Trophoblast cell (in vitro differentiated cells and primary cell): Measurements from ENCODE around the gene TPST1.
"Not testable (repeated sequence)": the region's sequence is repeated elsewhere in the genome, so short reads cannot be mapped to it uniquely, and the experiment has no call there.

Source experiments
- DNase-seq, 2 donors: peaks; one replicate each; pipeline ENCODE4 v3.0.0-alpha.2; 2016
- H2AFZ ChIP-seq: 2 replicates; pipeline ENCODE4 v1.6.1; 2013; ENCODE audit warnings: low read length, moderate library complexity, mild to moderate bottlenecking; ENCODE audit not compliant: insufficient read depth, poor library complexity
- H2AK5ac ChIP-seq: 2 replicates; pipeline ENCODE4 v1.6.1; 2013; ENCODE audit warnings: mild to moderate bottlenecking, low read length
- H2BK120ac ChIP-seq: 2 replicates; pipeline ENCODE4 v1.6.1; 2013; ENCODE audit warnings: low read length, mild to moderate bottlenecking, moderate library complexity; ENCODE audit not compliant: insufficient read depth, poor library complexity
- H2BK12ac ChIP-seq: 2 replicates; pipeline ENCODE4 v1.6.1; 2013; ENCODE audit warnings: mild to moderate bottlenecking, low read length, moderate library complexity
- H2BK5ac ChIP-seq: 2 replicates; pipeline ENCODE4 v1.6.1; 2013; ENCODE audit warnings: low read length, low read depth, moderate library complexity, mild to moderate bottlenecking; ENCODE audit not compliant: poor library complexity
- H3K14ac ChIP-seq: 2 replicates; pipeline ENCODE4 v1.6.1; 2013; ENCODE audit warnings: mild to moderate bottlenecking, low read length
- H3K18ac ChIP-seq: 2 replicates; pipeline ENCODE4 v1.6.1; 2013; ENCODE audit warnings: mild to moderate bottlenecking, low read length
- H3K23ac ChIP-seq: 2 replicates; pipeline ENCODE4 v1.6.1; 2013; ENCODE audit warnings: low read length
- H3K27ac ChIP-seq: 2 replicates; pipeline ENCODE4 v1.5.1; 2013; ENCODE audit warnings: low read depth, mild to moderate bottlenecking, inconsistent platforms, low read length, moderate library complexity
- H3K27me3 ChIP-seq: 2 replicates; pipeline ENCODE4 v1.6.1; 2013; ENCODE audit warnings: inconsistent platforms, mild to moderate bottlenecking, low read length, moderate library complexity; ENCODE audit not compliant: insufficient read depth
- H3K36me3 ChIP-seq, 2 experiments: 1 replicate in 1 of 2; 2 replicates in 1 of 2; pipeline ENCODE4 v1.6.1; 2013; ENCODE audit warnings: low read length in 2 of 2, mild to moderate bottlenecking in 2 of 2, moderate library complexity in 1 of 2; ENCODE audit not compliant: insufficient read depth in 2 of 2, control insufficient read depth in 1 of 2
- H3K4ac ChIP-seq: 2 replicates; pipeline ENCODE4 v1.6.1; 2013; ENCODE audit warnings: low read depth, mild to moderate bottlenecking, low read length, moderate library complexity
- H3K4me1 ChIP-seq, 2 experiments: 1 replicate in 1 of 2; 2 replicates in 1 of 2; pipeline ENCODE4 v1.6.1; 2013; ENCODE audit warnings: low read length in 2 of 2, mild to moderate bottlenecking in 2 of 2, moderate library complexity in 1 of 2; ENCODE audit not compliant: insufficient read depth in 2 of 2, control insufficient read depth in 1 of 2
- H3K4me2 ChIP-seq: 2 replicates; pipeline ENCODE4 v1.6.1; 2013; ENCODE audit warnings: inconsistent platforms, mild to moderate bottlenecking, low read length, moderate library complexity
- H3K4me3 ChIP-seq: 2 replicates; pipeline ENCODE4 v1.5.1; 2013; ENCODE audit warnings: mild to moderate bottlenecking, low read depth, low read length, inconsistent platforms
- H3K79me1 ChIP-seq: one replicate; pipeline ENCODE4 v1.6.1; 2013; ENCODE audit warnings: low read length
- H3K79me2 ChIP-seq: 2 replicates; pipeline ENCODE4 v1.6.1; 2013; ENCODE audit warnings: low read length, mild to moderate bottlenecking; ENCODE audit not compliant: control insufficient read depth, insufficient read depth, poor library complexity
- H3K9ac ChIP-seq: 2 replicates; pipeline ENCODE4 v1.6.1; 2013; ENCODE audit warnings: mild to moderate bottlenecking, low read length
- H3K9me3 ChIP-seq: 2 replicates; pipeline ENCODE4 v1.6.1; 2013; ENCODE audit warnings: low read depth, mild to moderate bottlenecking, control low read depth, inconsistent platforms, low read length; ENCODE audit not compliant: insufficient read depth
- H4K12ac ChIP-seq: 2 replicates; pipeline ENCODE4 v1.6.1; 2013; ENCODE audit warnings: low read depth, mild to moderate bottlenecking, low read length, moderate library complexity
- H4K8ac ChIP-seq: 2 replicates; pipeline ENCODE4 v1.6.1; 2013; ENCODE audit warnings: low read depth, mild to moderate bottlenecking, low read length, moderate library complexity
- H4K91ac ChIP-seq: one replicate; pipeline ENCODE4 v1.6.1; 2013; ENCODE audit warnings: low read depth, mild to moderate bottlenecking, low read length, moderate library complexity
- WGBS: extraction: QIAGEN DNeasy Blood & Tissue Kit; methylation state at CpG from one replicate; pipeline ENCODE4 v1.1.7; 2013; ENCODE audit warnings: missing lambda C conversion rate; ENCODE audit not compliant: insufficient read length, insufficient coverage; ENCODE audit errors: extremely low coverage; 5-methylcytosine and 5-hydroxymethylcytosine counted together

The TPST1 gene

DNA sequence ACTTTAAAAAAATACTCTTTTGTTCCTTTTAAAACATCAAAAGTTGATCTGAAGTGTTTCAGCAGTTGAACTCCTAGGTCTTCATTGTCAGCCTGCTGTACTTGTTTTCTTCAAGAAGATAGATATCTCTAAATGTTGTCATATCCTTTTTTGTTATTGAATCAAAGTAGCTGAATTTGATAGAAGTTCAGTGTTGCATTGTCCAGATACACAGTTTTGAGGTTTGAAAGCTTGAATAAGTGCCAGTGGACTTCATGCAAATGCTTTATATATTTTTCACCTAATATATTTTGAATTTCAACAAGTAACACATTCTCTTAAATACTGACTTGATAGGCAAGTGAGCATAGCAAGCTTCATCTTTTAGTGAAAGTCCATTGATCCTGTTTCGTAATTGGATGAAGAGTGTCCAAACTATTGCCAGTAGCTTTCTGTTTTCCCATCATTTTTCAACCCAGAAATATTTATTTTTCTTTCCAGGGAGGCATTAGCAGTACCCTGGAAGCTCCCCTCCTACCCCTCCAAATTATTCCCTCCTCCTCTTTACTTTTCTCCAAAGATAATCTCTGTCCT, 114.4 kb downstream of the TPST1 start:
- no peak overlapping the region for H3K9ac ChIP-seq
- H3K27ac ChIP-seq: no peak overlapping the region
- H4K8ac ChIP-seq: no peak overlapping the region
- H3K18ac ChIP-seq: no peak overlapping the region
- H3K4me3 ChIP-seq: no peak overlapping the region
- DNase-seq: no peak
- H3K4me1 ChIP-seq: peaks cover 0 to 5% of the 10 kb centered on the region in 2 experiments
- no peak overlapping the region for H2BK120ac ChIP-seq
- H3K4ac ChIP-seq: no peak overlapping the region
- H4K91ac ChIP-seq: no peak overlapping the region
- no peak overlapping the region for H2AK5ac ChIP-seq
- H3K9me3 ChIP-seq: peaks cover 5% of the 10 kb centered on the region
- no peak overlapping the region for H3K23ac ChIP-seq
- peaks cover 6% of the 10 kb centered on the region for H3K79me1 ChIP-seq
- H2BK5ac ChIP-seq: no peak overlapping the region
- peaks cover 0 to 7% of the 10 kb centered on the region in 2 experiments for H3K36me3 ChIP-seq
- no CpG with 5 or more reads among the region's 1 CpG for WGBS
- H3K79me2 ChIP-seq: no peaks in the 10 kb centered on the region
- H3K14ac ChIP-seq: no peak overlapping the region
- H3K27me3 ChIP-seq: no peaks in the 10 kb centered on the region
- no peak overlapping the region for H3K4me2 ChIP-seq
- no peak overlapping the region for H4K12ac ChIP-seq
- H2BK12ac ChIP-seq: no peak overlapping the region
- no peak overlapping the region for H2AFZ ChIP-seq

DNA sequence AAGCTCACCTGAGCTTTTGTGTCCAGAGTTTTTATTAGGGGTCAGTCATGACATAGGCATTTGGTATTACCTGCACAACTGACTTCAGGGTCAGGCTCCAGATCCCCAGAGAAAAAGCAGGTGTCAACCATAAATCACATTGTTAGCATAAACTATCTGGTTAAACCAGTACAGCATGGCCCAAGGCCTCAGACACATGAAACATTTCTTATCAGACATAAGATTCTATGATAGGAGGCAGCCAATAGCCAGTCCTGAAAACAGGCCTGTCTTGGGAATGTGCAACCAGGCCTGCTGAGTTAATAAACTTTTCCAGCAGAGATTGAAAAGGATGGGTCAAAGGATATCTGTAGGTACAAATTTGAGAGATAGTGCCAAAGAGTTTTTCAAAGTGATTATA, 116.1 kb downstream of the TPST1 start:
- no peak overlapping the region for H3K4me3 ChIP-seq
- H3K4me2 ChIP-seq: no peak overlapping the region
- H3K27ac ChIP-seq: peak overlapping the region; percentile 77
- H3K9me3 ChIP-seq: peaks cover 5% of the 10 kb centered on the region
- H3K18ac ChIP-seq: no peak overlapping the region
- no peak overlapping the region for H2AK5ac ChIP-seq
- no peaks in the 10 kb centered on the region for H3K4me1 ChIP-seq
- no peak overlapping the region for H2AFZ ChIP-seq
- no peak overlapping the region for H2BK120ac ChIP-seq
- H2BK5ac ChIP-seq: no peak overlapping the region
- no peak overlapping the region for H3K23ac ChIP-seq
- no peak overlapping the region for H3K14ac ChIP-seq
- H3K79me1 ChIP-seq: peaks cover 6% of the 10 kb centered on the region
- H2BK12ac ChIP-seq: no peak overlapping the region
- no peak overlapping the region for H4K12ac ChIP-seq
- H3K4ac ChIP-seq: no peak overlapping the region
- H3K27me3 ChIP-seq: no peaks in the 10 kb centered on the region
- no peak overlapping the region for H4K91ac ChIP-seq
- H3K79me2 ChIP-seq: no peaks in the 10 kb centered on the region
- H3K36me3 ChIP-seq: peaks cover 0 to 7% of the 10 kb centered on the region in 2 experiments
- DNase-seq: peak; percentile 93 to 97
- H3K9ac ChIP-seq: no peak overlapping the region
- H4K8ac ChIP-seq: no peak overlapping the region

DNA sequence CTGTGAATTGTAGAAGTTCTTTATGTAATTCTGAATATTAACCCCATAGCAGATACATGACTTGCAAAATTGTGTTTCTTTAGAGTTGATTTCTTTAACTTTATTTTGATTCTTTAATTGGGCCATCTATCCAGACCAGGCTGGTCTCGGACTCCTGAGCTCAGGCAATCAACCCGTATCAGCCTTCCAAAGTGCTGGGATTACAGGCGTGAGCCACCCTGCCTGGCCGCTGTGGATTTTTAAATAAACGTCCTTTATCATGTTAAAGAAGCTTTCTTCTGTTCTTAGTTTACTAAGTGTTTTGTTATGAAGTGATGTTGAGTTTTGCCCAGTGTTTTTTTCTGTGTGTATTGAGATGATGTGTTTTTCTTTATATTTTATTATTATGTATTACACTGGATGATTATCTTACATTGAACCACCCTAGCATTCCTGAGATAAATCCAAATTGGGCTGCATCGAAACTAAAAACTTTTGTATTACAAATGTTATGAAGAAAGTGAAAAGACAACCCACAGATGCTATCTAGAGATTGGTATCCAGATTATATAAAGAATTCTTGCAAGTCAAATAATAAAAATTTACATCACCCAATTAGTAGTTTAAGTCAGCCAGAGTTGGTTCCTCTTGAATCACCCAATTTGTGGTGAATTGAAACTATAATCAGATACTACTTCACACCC, 118.1 kb downstream of the TPST1 start:
- Histone ChIP-seq H2BK120ac (no peak overlapping the region), H3K4me2 (no peak overlapping the region), H3K4ac (no peak overlapping the region), H3K4me3 (no peak overlapping the region), H2BK12ac (no peak overlapping the region), H4K8ac (no peak overlapping the region), H3K18ac (no peak overlapping the region), H3K4me1 (no peaks in the 10 kb centered on the region), H2AFZ (no peak overlapping the region), H3K27me3 (no peaks in the 10 kb centered on the region), H2BK5ac (no peak overlapping the region), H2AK5ac (no peak overlapping the region), H3K14ac (no peak overlapping the region), H3K23ac (no peak overlapping the region), H3K9me3 (peaks cover 5% of the 10 kb centered on the region), H4K91ac (no peak overlapping the region), H3K79me2 (no peaks in the 10 kb centered on the region), H3K27ac (no peak overlapping the region), H3K9ac (no peak overlapping the region), H3K36me3 (peaks cover 0 to 7% of the 10 kb centered on the region in 2 experiments), H4K12ac (no peak overlapping the region), H3K79me1 (peaks cover 6% of the 10 kb centered on the region)
- WGBS: no CpG with 5 or more reads among the region's 6 CpGs
- DNase-seq: no peak

DNA sequence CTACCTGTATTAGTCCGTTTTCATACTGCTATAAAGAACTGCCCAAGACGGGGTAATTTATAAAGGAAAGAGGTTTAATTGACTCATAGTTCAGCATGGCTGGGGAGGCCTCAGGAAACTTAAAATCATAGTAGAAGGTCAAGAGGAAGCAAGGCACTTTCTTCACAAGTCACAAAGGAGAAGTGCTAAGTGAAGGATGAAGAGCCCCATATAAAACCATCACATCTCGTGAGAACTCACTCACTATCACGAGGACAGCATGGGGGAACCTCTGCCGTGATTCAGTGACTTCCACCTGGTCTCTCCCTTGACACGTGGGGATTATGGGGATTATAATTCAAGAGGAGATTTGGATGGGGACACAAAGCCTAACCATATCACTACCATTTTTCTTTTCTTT, 119.9 kb downstream of the TPST1 start:
- H3K4me3 ChIP-seq, H3K9ac ChIP-seq, H3K36me3 ChIP-seq, H3K79me2 ChIP-seq, H2AFZ ChIP-seq, H2BK5ac ChIP-seq, DNase-seq, H3K18ac ChIP-seq, H2BK12ac ChIP-seq, H3K9me3 ChIP-seq, H3K14ac ChIP-seq, H3K23ac ChIP-seq, H3K27ac ChIP-seq, H3K79me1 ChIP-seq, H4K8ac ChIP-seq, H4K91ac ChIP-seq, H3K4me2 ChIP-seq, H2AK5ac ChIP-seq, H4K12ac ChIP-seq, H3K4me1 ChIP-seq, H2BK120ac ChIP-seq, H3K27me3 ChIP-seq, H3K4ac ChIP-seq: not testable (repeated sequence)
- no CpG with 5 or more reads among the region's 6 CpGs for WGBS
